AG08396 (cell line): ENCODE measurements around the gene SPPL2B.
"Not testable (repeated sequence)": the region's sequence is repeated elsewhere in the genome, so short reads cannot be mapped to it uniquely, and the experiment has no call there.

Source experiments
- DNase-seq: peaks from one replicate; pipeline ENCODE4 v3.0.0; 2012; ENCODE audit warnings: low spot score, mixed read lengths

SPPL2B gene

DNA sequence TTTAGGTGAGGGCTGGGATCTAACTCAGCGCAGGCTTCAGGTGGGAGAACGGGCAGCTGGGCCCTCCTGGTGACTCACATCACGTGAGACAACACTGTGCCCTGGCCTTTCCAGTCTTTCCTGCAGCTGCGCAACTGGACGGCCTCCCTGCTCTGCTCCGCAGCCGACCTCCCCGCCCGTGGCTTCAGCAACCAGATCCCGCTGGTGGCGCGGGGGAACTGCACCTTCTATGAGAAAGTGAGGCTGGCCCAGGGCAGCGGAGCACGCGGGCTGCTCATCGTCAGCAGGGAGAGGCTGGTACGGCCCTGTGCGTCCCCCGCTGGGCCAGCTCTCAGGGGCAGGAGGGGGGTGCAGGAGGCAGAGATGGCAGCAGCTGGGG lies 8.8 kb downstream of the SPPL2B start:
- DNase-seq: no peak

GRCh38 chr19:2338055-2338615 lies 9.7 kb downstream of the SPPL2B start:
- DNase-seq: no peak

- no peak for DNase-seq
Observed at GRCh38 chr19:2338751-2339643, 10.5 kb downstream of the SPPL2B start.

GRCh38 chr19:2339644-2340310 lies 11.3 kb downstream of the SPPL2B start:
- DNase-seq: no peak

DNA sequence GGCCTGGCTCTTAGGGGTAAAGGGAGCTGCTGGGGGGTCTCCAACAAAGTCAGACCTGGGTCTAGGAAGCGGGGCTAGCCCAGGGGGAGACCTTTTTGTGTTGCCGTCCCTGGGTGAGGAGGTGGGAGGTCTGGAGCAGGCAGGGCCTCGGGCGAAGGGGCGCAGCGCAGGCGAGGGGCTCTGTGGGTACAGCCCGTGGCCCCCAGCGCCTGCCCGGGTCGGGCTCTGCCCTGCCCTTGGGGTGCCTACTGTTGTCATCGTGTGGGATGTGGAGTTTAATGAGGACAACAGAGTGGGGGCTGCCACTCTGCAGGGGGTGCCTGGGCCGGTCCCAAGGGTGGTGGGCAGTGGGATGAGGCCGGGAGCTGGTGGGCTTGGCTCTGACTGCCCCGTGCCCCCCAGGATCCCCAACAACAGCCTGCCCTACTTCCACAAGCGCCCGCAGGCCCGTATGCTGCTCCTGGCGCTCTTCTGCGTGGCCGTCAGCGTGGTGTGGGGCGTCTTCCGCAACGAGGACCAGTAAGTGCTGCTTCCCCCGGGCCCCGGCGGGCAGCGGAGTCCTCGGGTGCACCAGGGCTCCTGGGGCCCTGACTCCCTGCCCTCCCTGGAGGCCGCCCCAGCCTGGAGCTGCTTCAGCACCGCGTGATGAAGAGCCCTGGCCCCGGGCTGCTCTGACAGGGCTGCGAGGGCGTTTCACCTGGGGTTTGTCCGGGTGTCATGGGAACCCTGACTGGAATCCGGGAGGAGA lies 12.2 kb downstream of the SPPL2B start:
- no peak for DNase-seq

DNA sequence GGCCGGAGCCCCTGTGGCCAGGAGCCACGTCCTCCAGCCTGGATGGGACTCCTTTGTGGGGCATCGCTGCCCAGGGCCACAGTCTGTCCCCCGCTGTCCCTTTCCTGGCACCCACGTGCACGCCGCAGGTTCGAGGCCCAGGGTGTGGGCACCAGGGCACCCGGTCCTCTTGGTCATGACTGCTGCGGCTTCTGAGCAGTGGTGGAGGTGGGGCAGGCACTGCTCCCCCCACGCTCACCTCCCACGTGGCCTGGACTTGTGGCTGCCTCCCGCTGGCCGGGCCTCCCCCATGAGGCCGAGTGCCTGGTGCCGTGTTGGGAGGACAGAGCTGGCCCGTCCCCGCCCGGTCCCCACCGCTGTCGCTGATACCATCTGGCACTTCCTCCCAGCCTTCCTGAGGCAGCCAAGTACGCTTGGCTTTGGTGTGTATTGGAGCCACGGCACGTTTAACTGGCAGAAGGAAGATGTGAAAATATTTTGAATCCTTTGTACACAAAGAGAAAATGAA lies 12.8 kb downstream of the SPPL2B start:
- DNase-seq: no peak

DNA sequence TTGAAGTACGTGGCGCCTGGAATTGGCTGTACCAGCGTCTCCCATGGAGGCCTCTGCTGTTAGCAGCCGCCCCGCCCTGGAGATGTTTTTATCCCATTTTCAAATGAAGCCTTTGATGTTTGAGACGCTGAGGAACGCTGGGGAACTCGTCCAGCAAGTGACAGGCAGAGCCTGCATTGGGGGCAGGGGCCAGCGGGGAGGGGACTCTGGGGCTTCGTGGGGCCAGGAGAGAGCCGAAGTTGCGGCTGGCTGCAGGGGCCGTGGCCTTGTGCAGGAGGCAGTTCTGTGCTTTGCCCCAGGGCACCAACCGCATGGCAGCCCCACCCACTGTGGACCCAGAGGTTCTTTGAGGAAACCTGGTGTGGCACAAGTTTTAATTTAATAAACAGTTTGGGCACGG lies 13.5 kb downstream of the SPPL2B start:
- no peak for DNase-seq

DNA sequence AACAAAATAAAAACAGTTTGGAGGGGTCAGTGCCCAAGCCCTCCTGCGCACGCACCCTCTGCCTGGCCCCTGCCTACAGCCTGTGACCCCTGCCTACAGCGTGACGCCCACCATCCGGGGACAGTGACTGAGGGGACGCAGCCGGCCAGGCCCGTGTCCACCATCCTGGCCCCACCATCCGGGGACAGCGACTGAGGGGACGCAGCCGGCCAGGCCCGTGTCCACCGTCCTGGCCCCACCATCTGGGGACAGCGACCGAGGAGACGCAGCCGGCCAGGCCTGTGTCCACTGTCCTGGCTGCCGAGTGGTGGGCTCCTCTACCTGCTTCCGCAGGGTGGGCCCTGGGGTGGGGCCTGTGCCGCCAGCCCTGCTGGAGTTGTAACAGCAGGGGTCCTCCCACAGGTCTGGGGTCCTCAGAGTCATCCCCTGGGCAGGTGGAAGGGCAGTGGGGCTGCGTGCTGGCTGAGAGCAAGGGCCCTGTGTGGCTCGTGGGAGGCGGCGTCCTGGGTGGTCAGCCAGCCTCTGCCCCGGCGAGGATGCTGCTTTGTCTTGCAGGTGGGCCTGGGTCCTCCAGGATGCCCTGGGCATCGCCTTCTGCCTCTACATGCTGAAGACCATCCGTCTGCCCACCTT lies 14.3 kb downstream of the SPPL2B start:
- no peak for DNase-seq

- DNase-seq: no peak
Observed at GRCh38 chr19:2343289-2343982, 15.0 kb downstream of the SPPL2B start.

DNA sequence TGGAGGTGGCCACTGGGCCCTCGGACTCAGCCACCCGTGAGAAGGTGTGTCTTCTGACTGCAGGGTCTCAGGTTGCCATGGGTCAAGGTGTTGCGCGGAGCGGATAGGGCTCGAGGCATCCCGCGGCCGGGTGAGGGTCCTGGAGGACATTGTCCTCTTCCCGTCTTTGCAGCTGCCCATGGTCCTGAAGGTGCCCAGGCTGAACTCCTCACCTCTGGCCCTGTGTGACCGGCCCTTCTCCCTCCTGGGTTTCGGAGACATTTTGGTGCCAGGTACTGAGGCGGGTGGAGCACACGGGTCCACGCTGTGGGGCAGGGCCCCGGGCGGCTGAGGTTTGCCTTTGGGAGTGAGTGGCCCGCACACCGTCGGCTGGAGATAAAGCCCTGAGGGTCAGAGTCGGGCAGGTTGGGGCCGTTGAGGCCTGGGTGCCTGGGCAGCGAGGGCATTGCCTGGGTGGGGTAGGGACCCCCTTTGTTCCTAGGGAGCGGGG lies 15.9 kb downstream of the SPPL2B start:
- DNase-seq: no peak

- no peak for DNase-seq
Observed at GRCh38 chr19:2345076-2345475, 16.6 kb downstream of the SPPL2B start.

GRCh38 chr19:2345794-2346663 lies 17.5 kb downstream of the SPPL2B start:
- DNase-seq: no peak

GRCh38 chr19:2349818-2350217 lies 21.3 kb downstream of the SPPL2B start:
- DNase-seq: not testable (repeated sequence)

DNA sequence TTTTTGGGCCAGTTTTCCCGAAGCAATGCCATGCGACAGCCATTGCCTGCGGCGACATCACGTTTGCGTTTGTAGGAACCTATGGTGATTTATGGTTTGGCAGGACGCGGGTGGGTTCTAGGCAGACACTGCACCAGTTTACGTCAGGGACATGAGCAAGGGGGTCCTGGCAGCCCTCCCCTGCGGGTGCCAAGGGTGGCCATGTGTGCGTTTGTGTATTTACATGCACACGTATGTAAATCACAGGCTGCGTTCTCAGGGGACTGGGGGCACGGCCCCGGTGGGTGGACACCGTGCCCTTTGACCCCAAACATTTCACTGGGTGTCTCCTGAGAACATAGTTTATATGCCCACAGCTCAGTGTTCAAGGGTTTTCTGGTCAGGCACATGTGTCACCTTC lies 22.2 kb downstream of the SPPL2B start:
- no peak for DNase-seq

- no peak for DNase-seq
Observed at GRCh38 chr19:2351591-2351990, 23.1 kb downstream of the SPPL2B start.

GRCh38 chr19:2352121-2352520 lies 23.6 kb downstream of the SPPL2B start:
- DNase-seq: no peak

GRCh38 chr19:2353159-2353886 lies 24.8 kb downstream of the SPPL2B start:
- no peak for DNase-seq

- DNase-seq: no peak
Observed at GRCh38 chr19:2353887-2354592, 25.6 kb downstream of the SPPL2B start.

GRCh38 chr19:2354670-2355069 lies 26.2 kb downstream of the SPPL2B start:
- DNase-seq: no peak
